IMR-90 (cell line): Measurements from ENCODE around the gene SLC27A2. TPM values are rescaled to one million over a fixed set of nuclear protein-coding genes. Genes with fewer than 3 reads are reported as not detected.
"Not testable (repeated sequence)": the region's sequence is repeated elsewhere in the genome, so short reads cannot be mapped to it uniquely, and the experiment has no call there.

ENCODE experiments used
- ATAC-seq: fragments of 200-7000 bp; cut with Tn5 transposase; 2 replicates; pipeline ENCODE4 v1.9.1; 2020; ENCODE audit warnings: low read depth, mild to moderate bottlenecking, moderate library complexity
- Bru-seq: library from RNA; stranded (reverse); fragments of 400-500 nt; gene quantifications from one replicate; lab custom pipeline; 2021; lab: Mats Ljungman, UMichigan
- BruChase-seq, 2 experiments: library from RNA; stranded (reverse); fragments of 400-500 nt; gene quantifications; one replicate each; lab custom pipeline; 2021; lab: Mats Ljungman, UMichigan
- BruUV-seq: library from RNA; stranded (reverse); fragments of 400-500 nt; replicated peaks from 2 replicates; lab custom pipeline; 2021; lab: Mats Ljungman, UMichigan
- CTCF ChIA-PET: fragments of 300-600 bp; formaldehyde crosslinking; extraction: SDS; loops from one replicate; lab custom pipeline; 2021; ENCODE audit warnings: antibody characterized with exemption; lab: Yijun Ruan, JAX
- POLR2A ChIA-PET: fragments of 300-600 bp; sonication (Branson Sonifier 250); formaldehyde crosslinking; loops from one replicate; lab custom pipeline; 2022; ENCODE audit warnings: antibody characterized with exemption; ENCODE audit not compliant: unreplicated experiment; lab: Charles Lee
- DNase-seq: peaks from one replicate; pipeline ENCODE4 v3.0.0; 2013
- H2AFZ ChIP-seq: replicated peaks from 2 replicates; pipeline ENCODE3; 2013; ENCODE audit warnings: low read length, mild to moderate bottlenecking; ENCODE audit not compliant: poor library complexity
- H2AK5ac ChIP-seq: 2 replicates; pipeline ENCODE4 v1.6.1; 2013; ENCODE audit warnings: low read depth, low read length, inconsistent platforms
- H2AK9ac ChIP-seq: replicated peaks from 2 replicates; pipeline ENCODE3; 2013; ENCODE audit warnings: mild to moderate bottlenecking, low read depth, low read length, moderate library complexity; ENCODE audit not compliant: poor library complexity
- H2BK120ac ChIP-seq: 2 replicates; pipeline ENCODE4 v1.6.1; 2013; ENCODE audit warnings: low read depth, low read length, inconsistent platforms
- H2BK15ac ChIP-seq: 3 replicates; pipeline ENCODE4 v1.6.1; 2013; ENCODE audit warnings: low read depth, low read length, inconsistent platforms
- H2BK20ac ChIP-seq: 2 replicates; pipeline ENCODE4 v1.6.1; 2013; ENCODE audit warnings: low read depth, mild to moderate bottlenecking, inconsistent platforms, low read length, moderate library complexity
- H2BK5ac ChIP-seq: 2 replicates; pipeline ENCODE4 v1.6.1; 2013; ENCODE audit warnings: mild to moderate bottlenecking, low read depth, low read length, inconsistent platforms; ENCODE audit not compliant: poor library complexity, severe bottlenecking
- H3K14ac ChIP-seq: replicated peaks from 2 replicates; pipeline ENCODE4 v1.6.1; 2013; ENCODE audit warnings: low read depth, low read length, inconsistent platforms
- H3K18ac ChIP-seq: 2 replicates; pipeline ENCODE4 v1.6.1; 2013; ENCODE audit warnings: low read depth, low read length, control low read depth
- H3K23ac ChIP-seq: 2 replicates; pipeline ENCODE4 v1.6.1; 2013; ENCODE audit warnings: low read depth, low read length, inconsistent platforms
- H3K27ac ChIP-seq: 2 replicates; pipeline ENCODE4 v1.5.1; 2013; ENCODE audit warnings: mild to moderate bottlenecking, control low read depth, low read length; ENCODE audit not compliant: insufficient read depth
- H3K27me3 ChIP-seq: 2 replicates; pipeline ENCODE4 v1.6.1; 2013; ENCODE audit warnings: low read length; ENCODE audit not compliant: control insufficient read depth, insufficient read depth
- H3K36me3 ChIP-seq: 2 replicates; pipeline ENCODE4 v1.6.1; 2013; ENCODE audit warnings: low read length, mixed read lengths; ENCODE audit not compliant: control insufficient read depth, insufficient read depth
- H3K4ac ChIP-seq: 2 replicates; pipeline ENCODE4 v1.6.1; 2013; ENCODE audit warnings: low read depth, low read length, inconsistent platforms
- H3K4me1 ChIP-seq: 2 replicates; pipeline ENCODE4 v1.6.1; 2013; ENCODE audit warnings: low read length, mixed read lengths; ENCODE audit not compliant: control insufficient read depth, insufficient read depth
- H3K4me2 ChIP-seq: 2 replicates; pipeline ENCODE4 v1.6.1; 2013; ENCODE audit warnings: low read depth, mild to moderate bottlenecking, control low read depth, low read length, moderate library complexity
- H3K4me3 ChIP-seq: 2 replicates; pipeline ENCODE4 v1.5.1; 2013; ENCODE audit warnings: low read depth, mild to moderate bottlenecking, control low read depth, low read length, moderate library complexity; ENCODE audit not compliant: insufficient read depth
- H3K56ac ChIP-seq: 2 replicates; pipeline ENCODE4 v1.6.1; 2013; ENCODE audit warnings: low read length, inconsistent platforms; ENCODE audit not compliant: insufficient read depth; ENCODE audit errors: extremely low read depth
- H3K79me1 ChIP-seq, 2 experiments: 2 replicates each; pipeline ENCODE4 v1.6.1; 2013; ENCODE audit warnings: low read length in 2 of 2, inconsistent platforms in 1 of 2, low read depth in 1 of 2
- H3K9ac ChIP-seq: 2 replicates; pipeline ENCODE4 v1.6.1; 2013; ENCODE audit warnings: low read depth, low read length, control low read depth
- H3K9me1 ChIP-seq: 2 replicates; pipeline ENCODE4 v1.6.1; 2013; ENCODE audit warnings: low read length, inconsistent platforms; ENCODE audit not compliant: insufficient read depth
- H3K9me3 ChIP-seq: 2 replicates; pipeline ENCODE4 v1.6.1; 2013; ENCODE audit warnings: low read length; ENCODE audit not compliant: control insufficient read depth, insufficient read depth
- H4K20me1 ChIP-seq: 2 replicates; pipeline ENCODE4 v1.6.1; 2013; ENCODE audit warnings: low read length, inconsistent platforms; ENCODE audit not compliant: insufficient read depth
- H4K5ac ChIP-seq: 2 replicates; pipeline ENCODE4 v1.6.1; 2013; ENCODE audit warnings: mild to moderate bottlenecking, low read depth, low read length, control low read depth
- H4K8ac ChIP-seq, 2 experiments: 2 replicates each; pipeline ENCODE4 v1.6.1; 2013; ENCODE audit warnings: low read depth in 2 of 2, low read length in 2 of 2, control low read depth in 1 of 2, inconsistent platforms in 1 of 2
- H4K91ac ChIP-seq: 2 replicates; pipeline ENCODE4 v1.6.1; 2013; ENCODE audit warnings: low read depth, low read length, inconsistent platforms; ENCODE audit not compliant: insufficient read depth
- MAFK ChIP-seq: IDR thresholded peaks from 2 replicates; pipeline ENCODE4 v1.6.1; 2012; ENCODE audit warnings: low read depth, low read length, improper control_type of control experiment
- RAD21 ChIP-seq: IDR thresholded peaks from 2 replicates; pipeline ENCODE4 v1.6.1; 2012; ENCODE audit warnings: low read length, improper control_type of control experiment
- WGBS, 2 experiments: methylation state at CpG; one replicate each; pipeline versions ENCODE4 v1.1.5 to v1.1.7; 2013; ENCODE audit warnings: missing lambda C conversion rate in 2 of 2; ENCODE audit not compliant: insufficient read length in 1 of 2; ENCODE audit errors: extremely low coverage in 2 of 2; 5-methylcytosine and 5-hydroxymethylcytosine counted together
- dilution Hi-C: fragments of 300-500 bp; cut with HindIII; formaldehyde crosslinking; loops from one replicate; pipeline ENCODE4 v1.14.3; 2018; ENCODE audit warnings: low sequenced_read_pairs; ENCODE audit not compliant: unreplicated experiment
- in situ Hi-C: fragments of 300-500 bp; cut with MboI; formaldehyde crosslinking; loops from 3 replicates; pipeline ENCODE4 v1.14.3; 2019; ENCODE audit warnings: low sequenced_read_pairs, inconsistent platforms, mixed read lengths
- intact Hi-C: fragments of 100-400 bp; cut with micrococcal nuclease; formaldehyde crosslinking; loops from 2 replicates; pipeline ENCODE4 v1.10.0; 2022
- long read RNA-seq: library from polyadenylated mRNA; unstranded; transcript quantifications from one replicate; pipeline ENCODE4 v2.0.0, GENCODE V29; 2021; ENCODE audit not compliant: unreplicated experiment
- polyA plus RNA-seq, 3 experiments: library from polyadenylated mRNA; depleted of rRNA; stranded (reverse); fragments of >200 nt; gene quantifications; 2 replicates each; pipeline ENCODE4 v1.2.3, GENCODE V29; 2012; ENCODE audit warnings: low replicate concordance in 1 of 3
- total RNA-seq: library from RNA; depleted of rRNA; stranded (reverse); fragments of >200 nt; gene quantifications from 2 replicates; pipeline ENCODE4 v1.2.3, GENCODE V29; 2012; rRNA removed

The SLC27A2 gene
- under 0.01 TPM in 1 of 2 replicates, not detected in the other for total RNA-seq
- polyA plus RNA-seq (2012; rRNA removed) = not detected in 2 replicates
- 0.03 TPM in 1 of 2 replicates, not detected in the other for polyA plus RNA-seq (2012; cell fraction: cytosol; rRNA removed)
- not detected in 2 replicates for polyA plus RNA-seq (2012; cell fraction: nucleus; rRNA removed; ENCODE audit: low replicate concordance)
- Bru-seq, nascent RNA = percentile 8 among the genes with signal in this experiment
- BruChase-seq, experiment 1, labeled RNA remaining after a 6-hour chase = percentile 6 among the genes with signal in this experiment
- percentile 5 among the genes with signal in this experiment for BruChase-seq, experiment 2, labeled RNA remaining after a 2-hour chase
- long read RNA-seq = 0 reads

GRCh38 chr15:50181969-50182218, at the start of gene SLC27A2:
SLC27A2 (plus strand) TSS chr15:50182196; CDS start chr15:50182428, 232 bp downstream.
- H2BK120ac ChIP-seq = no peak within 1 kb of the TSS

GRCh38 chr15:50132251-50132984, 49.6 kb upstream of the SLC27A2 start:
- BruUV-seq, H3K79me1 ChIP-seq, H3K9ac ChIP-seq, H2AK9ac ChIP-seq, H4K20me1 ChIP-seq, H3K27me3 ChIP-seq, H2BK120ac ChIP-seq, H3K9me1 ChIP-seq, H4K91ac ChIP-seq, H2BK15ac ChIP-seq, ATAC-seq, H3K27ac ChIP-seq, H3K23ac ChIP-seq, H4K5ac ChIP-seq, H3K9me3 ChIP-seq, H3K4me3 ChIP-seq, H2BK5ac ChIP-seq, H3K14ac ChIP-seq, H3K56ac ChIP-seq, dilution Hi-C loops, H2AK5ac ChIP-seq, H3K18ac ChIP-seq, DNase-seq, POLR2A ChIA-PET, H4K8ac ChIP-seq, intact Hi-C loops, H2BK20ac ChIP-seq, CTCF ChIA-PET, H3K36me3 ChIP-seq, H3K4ac ChIP-seq, H2AFZ ChIP-seq, H3K4me2 ChIP-seq: not testable (repeated sequence)
- no CpG with 5 or more reads among the region's 3 CpGs for WGBS, 2 experiments
- in situ Hi-C loops = loop anchor here (25.0 kb wide), 1 partner anchor 1420 kb away; no protein-coding TSS in a partner anchor
- H3K4me1 ChIP-seq = peaks cover 20% of the 10 kb centered on the region

More at GRCh38 chr15:50181969-50182218, at the start of gene SLC27A2:
- CTCF ChIA-PET = no interaction called here
- Histone ChIP-seq H3K4me3 (peak within 1 kb of the TSS; percentile 78), H2BK15ac (no peak within 1 kb of the TSS), H3K36me3 (no peaks in the 10 kb centered on the region), H2AK9ac (no peak within 1 kb of the TSS), H2BK5ac (no peak within 1 kb of the TSS), H3K4me2 (peak within 1 kb of the TSS; percentile 98), H4K20me1 (no peaks in the 10 kb centered on the region), H3K9ac (no peak within 1 kb of the TSS), H3K79me1 (no peaks in the 10 kb centered on the region), H4K8ac (no peak within 1 kb of the TSS), H3K27me3 (peaks cover 51% of the 10 kb centered on the region), H3K56ac (no peak within 1 kb of the TSS), H3K9me3 (no peaks in the 10 kb centered on the region), H3K18ac (no peak within 1 kb of the TSS), H4K5ac (no peak within 1 kb of the TSS), H2AFZ (peak within 1 kb of the TSS; percentile 92), H2AK5ac (no peak within 1 kb of the TSS), H3K9me1 (no peaks in the 10 kb centered on the region), H3K23ac (0 out of 2 replicates have a peak within 1 kb of the TSS, but pooled peaks have one; percentile 6), H3K4me1 (peaks cover 3% of the 10 kb centered on the region; the same call in 1 of the 2 replicates), H4K91ac (no peak within 1 kb of the TSS), H3K4ac (no peak within 1 kb of the TSS), H2BK20ac (no peak within 1 kb of the TSS), H3K14ac (0 out of 2 replicates have a peak within 1 kb of the TSS, but pooled peaks have one; percentile 8), H3K27ac (no peak within 1 kb of the TSS)
- dilution Hi-C loops = no loop called here
- DNase-seq = peak; percentile 4
- intact Hi-C loops = no loop called here
- ATAC-seq = peak; percentile 80
- no peak for TF ChIP-seq MAFK
- TF ChIP-seq RAD21 = peak; percentile 20; the same call in 1 of the 2 replicates
- in situ Hi-C loops = no loop called here
- POLR2A ChIA-PET = interaction anchor here (0.6 kb wide), 1 partner anchor 153 kb away, joined by 4 read pairs; no protein-coding TSS in a partner anchor
- BruUV-seq = no TSS peak
- WGBS, 2 experiments = 4% methylated on average over 10 of the region's 17 CpGs; no CpG with 5 or more reads in 1 of the 2 experiments
